GM03348 (cell line): Measurements from ENCODE around the gene MRPS23.

Experiments used
- DNase-seq: peaks from one replicate; pipeline ENCODE4 v3.0.0; 2012; ENCODE audit warnings: low spot score

The MRPS23 gene

DNA sequence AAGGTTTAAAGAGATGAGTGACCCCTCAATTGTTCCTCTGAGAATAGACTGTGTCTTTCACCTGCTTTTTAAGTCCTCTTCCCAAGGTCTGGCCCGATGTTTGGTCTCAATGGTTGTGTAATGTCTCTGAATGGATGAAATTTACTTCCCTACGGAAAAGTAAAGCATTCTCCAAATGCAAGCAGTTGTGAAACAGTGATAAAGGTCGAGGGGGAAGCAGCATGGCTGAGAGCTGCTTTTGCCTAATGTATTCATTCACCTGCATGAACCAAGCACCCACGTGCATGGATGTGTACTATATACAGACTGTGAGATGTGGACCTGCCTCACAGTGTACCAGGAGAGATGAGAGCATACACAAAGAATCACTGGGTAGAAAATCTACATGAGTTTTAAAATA lies 11.4 kb downstream of the MRPS23 start:
- DNase-seq = no peak

DNA sequence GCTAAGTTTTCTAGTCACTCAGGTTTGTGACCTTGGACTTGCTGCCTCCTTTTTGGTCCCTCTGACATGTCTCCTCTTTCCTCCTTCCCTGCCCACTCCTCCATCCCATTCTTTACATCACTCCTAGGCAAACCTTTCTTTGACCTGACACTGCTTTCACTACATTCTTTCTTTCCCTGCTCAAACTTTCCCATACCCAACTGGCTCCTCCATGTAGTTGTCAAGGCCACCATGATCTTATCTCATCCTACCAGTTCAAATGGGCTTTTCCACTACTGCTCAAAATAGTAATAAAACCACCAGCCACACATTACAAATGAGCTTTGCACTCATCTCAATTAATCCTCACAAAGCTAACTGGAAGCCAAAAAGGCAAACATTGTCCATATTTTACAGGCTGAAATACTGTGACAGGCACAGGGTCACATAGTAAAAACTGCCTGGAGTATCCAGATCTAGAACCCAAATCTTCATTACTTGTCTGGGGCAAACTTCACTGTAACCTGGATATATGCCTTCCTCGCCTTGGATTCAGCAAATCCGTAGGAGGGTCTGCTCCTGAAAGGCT lies 14.4 kb downstream of the MRPS23 start:
- no peak for DNase-seq

DNA sequence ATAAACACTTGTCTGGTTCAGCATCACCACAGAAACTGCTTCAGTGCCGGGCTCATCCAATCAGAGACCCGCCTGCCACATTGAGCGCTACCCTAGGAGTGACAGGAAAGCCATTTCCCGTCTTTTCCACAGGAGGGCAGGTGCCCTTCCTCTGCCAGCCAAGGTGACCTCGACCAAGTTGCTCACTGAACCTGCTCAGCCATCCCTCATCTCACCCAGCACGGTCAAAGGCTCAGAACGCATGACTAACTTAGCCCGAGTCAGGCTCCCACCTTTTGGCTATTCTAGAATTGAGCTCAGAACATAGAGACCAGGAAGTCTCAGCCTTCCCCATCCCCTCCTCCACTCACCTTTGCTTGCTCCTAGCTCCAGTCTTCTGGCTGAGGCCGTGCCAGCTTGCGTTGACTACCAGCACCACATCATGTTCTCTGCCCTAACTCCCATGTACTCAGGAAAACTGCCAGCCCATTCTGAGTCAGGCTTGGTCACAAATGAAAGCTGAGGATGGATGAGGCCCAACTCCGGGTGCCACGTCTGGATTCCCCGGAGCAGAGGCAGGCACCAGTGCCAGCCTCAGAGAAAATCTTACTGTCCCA lies 15.6 kb downstream of the MRPS23 start:
- no peak for DNase-seq

DNA sequence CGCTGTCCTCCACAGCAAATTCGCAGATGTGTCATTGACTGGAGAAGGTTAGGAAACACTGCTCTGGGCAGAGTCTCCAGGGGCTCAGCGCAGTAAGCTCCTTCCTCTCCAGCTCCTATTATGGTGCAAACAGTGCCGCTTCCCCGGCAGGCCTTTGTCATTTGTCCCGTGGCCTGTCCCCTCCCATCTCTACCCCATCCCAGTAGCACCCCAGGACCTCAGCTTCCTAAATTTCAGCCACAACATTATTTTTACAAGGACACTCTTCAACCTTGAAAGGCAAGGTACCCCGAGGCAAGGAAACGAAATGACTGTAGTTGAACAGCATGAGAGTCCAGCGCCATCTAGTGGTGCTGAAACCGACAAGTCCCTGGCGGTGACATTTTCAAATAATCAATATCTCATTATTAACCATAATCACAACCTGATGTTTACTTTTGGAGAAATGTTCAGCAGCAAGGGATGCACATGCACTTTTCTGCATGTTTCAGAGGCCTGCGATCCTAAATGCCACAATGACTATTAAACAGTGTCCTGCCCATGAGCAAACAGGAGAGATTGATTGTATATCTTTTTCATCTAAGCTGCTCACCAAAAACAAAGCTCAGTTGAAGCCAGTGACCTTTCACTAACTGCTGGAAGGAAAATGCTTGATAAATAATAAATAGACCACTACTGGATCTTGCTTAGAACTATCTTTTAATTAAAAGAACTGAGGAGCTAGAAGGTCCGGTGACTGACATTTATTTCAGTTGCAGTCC lies 16.5 kb downstream of the MRPS23 start:
- peak; percentile 82 for DNase-seq

DNA sequence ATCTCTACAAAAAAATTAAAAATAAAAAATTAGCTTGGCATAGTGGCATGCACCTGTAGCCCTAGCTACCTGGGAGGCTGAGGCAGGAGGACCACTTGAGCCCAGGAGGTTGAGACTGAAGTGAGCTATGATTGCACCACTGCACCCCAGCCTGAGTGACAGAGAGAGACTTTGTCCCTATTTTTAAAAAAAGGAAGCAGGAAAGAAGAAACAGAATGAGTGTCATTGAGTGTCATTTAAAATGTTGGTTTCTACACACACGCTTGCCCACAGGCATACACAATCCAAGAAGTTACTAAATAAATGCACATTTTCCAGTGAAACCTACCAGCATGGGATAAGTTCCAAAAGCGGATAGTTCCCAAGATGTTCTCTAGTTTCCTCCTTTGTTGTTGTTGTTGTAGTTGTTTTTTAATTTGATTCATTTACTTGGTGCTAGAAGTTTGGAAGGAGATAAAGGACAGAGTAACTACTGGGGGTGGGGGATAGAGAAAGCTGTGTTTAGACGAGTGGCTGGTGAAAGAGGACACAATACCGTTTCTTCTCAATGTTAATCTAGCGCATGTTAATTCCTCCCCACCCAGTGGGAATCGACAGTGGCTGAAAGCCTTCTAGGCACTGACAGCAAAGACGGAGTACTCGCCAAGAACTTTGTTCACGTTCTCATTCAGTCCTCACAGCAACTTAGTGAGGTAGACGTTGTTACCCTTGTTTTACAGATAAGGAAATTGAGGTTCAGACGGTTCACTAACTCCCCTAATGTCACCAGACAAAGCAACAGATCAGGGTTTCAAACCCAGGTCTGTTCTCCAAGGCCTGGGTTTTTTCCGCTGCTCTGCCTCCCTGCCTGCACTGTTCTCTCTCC lies 17.3 kb downstream of the MRPS23 start:
- DNase-seq = peak; percentile 22

DNA sequence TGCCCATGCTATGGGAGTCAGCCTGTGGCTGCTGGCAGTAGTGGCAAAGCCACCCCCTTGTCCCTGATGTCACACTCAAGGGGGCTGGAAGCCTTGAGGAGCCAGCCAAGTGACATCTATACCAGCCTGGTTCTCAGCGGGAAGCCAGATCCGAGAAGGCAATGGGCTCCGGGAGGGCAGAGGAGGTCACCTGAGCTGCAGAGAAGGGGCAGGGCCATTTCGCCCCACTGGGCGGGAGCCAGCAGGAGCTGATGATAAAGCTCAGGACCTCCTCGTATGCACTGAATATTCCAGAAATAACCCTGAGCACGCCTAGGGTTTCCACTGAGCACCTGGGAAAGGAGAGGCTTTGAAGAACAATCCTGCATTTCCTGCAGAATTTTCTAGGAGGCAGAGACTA lies 19.0 kb downstream of the MRPS23 start:
- no peak for DNase-seq

DNA sequence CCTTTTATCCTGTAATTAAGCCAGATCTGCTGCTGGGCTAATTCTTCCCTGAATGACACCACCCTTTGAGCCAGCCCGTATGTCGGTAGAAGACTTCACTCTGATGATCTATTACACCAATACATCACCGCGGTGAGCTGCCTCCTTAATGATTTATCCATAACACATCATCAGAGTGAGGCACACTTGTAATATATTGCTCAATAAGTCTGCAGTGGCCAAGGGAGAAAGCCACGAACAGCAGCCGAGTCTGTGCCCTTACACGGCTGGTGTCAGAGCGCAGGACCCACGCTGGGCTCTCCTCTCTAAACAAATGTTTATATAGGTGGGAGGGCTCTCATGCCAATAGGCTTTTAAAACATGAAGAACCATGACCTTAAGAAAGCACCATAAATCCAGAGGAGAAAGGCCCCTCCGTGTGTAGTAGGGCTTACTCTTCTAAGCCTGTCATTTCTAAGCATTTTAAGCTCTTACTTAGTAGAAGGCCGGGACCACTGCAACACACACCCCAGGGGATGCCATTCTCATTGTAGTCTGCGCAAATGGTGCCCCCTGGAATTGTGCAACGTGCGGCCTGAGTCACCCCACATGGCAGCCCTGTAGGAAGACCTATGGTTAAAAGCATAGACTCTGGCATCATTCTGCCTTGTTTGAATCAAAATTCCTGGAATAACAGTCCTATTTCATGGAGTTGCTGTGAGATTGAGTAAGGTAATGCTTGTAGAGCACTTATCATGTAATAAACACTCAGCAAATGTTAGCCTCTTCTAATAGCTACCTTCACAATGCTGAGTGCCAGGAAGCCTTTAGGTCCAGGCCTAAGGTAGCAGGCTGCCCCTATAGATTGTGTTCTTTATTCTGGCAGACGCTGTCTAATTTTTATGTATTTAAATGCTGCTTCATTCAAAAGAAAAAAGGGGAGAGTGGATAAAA lies 26.1 kb downstream of the MRPS23 start:
- DNase-seq = peak; percentile 21

DNA sequence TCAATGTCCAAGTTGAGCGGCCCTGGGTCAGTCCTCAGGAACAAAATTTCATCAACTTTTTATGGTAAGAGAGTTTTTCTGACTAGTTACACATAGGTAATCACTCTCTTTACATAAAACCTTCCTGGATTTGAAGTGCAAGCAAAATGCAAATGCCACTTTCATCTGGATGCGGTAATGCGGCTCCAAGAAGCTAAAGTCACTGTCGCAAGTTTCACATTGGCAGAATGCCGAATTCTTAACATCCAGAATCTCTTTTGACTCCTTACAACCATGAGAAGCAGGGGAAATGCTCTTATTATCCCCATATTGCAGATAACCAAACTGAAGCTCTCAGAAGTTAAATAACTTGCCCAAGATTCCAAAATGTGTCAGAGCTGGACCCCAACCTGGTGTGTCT lies 30.0 kb downstream of the MRPS23 start:
- no peak for DNase-seq

DNA sequence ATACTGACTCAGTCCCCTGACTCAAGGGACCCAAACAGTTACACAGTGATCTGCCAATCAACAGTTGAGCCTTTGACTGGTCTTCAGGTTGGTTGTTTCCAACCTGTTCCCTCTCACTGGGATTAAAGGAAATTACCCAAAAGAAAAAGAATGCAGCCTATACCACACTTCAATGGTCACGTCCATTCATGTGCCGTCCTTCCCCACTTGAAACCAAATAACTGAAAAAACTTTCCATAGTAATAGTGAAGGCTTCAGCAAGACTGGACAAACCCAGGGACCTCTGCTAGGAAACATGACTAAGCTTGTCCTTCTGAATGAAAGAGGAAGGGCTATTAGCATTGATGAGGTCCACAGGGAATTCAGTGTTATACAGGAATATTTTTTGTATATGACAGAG lies 30.6 kb downstream of the MRPS23 start:
- no peak for DNase-seq

DNA sequence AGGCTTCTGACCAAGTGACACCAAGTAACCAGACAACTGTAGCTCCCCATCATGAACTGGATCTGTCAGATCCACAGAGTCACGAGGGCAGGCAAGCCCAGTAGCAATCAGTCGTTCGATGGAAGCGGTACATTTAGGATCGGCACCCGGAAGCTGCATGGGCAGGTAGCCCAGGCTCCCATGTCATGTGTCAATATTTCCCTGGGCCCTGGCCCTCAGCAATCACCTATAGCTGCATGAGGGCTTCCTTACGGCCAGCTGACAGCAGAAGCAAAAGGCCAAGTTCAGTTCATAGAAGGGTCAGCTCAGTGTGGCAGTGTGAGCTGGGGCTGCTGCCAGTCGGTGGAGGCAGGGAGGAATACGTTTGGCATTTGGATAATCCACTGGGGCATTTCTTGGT lies 31.8 kb downstream of the MRPS23 start:
- no peak for DNase-seq

DNA sequence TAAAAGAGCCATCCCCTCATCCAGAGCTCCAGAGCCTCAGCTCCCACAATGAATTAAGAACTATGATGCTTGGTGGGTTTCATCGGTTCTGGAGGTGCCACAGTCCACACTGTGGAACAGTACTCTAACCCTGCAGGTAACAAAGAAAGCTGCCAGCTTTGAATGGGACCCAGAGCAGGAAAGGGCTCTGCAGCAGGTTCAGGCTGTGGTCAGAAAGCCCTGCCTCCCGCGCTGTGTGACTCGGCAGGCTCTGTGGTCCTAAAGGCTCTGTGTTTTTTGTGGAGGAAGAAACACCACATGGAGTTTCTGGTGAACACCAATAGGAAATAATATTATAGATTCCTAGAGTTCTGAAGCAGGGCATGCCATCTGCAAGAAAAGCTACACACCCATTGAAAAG lies 32.5 kb downstream of the MRPS23 start:
- no peak for DNase-seq

DNA sequence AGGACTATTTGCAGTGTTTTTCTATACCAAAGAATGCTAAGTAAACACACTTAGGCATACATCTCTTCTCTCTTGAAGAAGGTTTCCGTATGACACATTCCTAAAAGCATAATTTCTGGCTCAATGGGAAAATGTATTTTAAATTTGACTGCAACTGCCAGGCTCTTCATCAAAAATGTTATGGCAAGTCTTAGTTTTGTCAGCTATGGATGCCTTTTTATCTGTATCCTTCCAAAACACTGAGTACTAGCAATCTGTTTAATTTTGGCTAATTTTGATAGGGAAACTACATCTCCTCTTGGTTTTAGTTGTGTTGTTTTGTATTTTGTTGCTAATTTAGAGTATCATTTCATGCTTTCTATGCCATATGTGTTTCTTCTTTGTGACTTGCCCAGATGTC lies 35.4 kb downstream of the MRPS23 start:
- DNase-seq = no peak

DNA sequence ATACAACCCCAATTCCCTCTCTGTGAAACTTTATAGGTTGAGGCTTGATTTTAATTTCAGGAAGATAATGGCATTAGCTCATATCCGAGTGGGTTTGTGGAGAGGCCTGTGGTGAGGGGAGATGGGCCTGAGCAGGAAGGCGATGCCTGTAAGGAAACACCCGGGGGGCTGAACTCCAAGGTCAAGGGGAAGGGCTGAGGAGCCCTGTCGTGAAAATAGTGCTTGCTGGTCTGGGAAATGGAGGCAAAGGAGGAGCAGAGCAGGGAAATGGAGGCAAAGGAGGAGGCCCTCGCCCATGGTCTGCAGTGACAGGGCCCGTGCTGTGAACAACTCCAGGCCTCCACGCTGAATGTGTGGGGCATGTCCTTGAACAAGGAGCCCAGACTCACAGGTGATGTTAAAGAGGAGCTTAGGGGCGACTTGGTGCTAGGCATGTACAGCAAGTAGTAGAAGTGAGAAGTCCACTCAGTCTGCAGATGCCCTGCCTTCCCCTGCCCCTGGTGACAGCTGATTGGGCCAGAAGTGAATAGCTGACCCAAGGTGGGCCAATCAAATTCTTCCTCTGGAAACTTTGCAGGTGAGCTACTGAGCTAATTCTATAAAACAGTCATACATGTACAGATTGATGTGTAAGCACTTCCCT lies 38.1 kb downstream of the MRPS23 start:
- no peak for DNase-seq

DNA sequence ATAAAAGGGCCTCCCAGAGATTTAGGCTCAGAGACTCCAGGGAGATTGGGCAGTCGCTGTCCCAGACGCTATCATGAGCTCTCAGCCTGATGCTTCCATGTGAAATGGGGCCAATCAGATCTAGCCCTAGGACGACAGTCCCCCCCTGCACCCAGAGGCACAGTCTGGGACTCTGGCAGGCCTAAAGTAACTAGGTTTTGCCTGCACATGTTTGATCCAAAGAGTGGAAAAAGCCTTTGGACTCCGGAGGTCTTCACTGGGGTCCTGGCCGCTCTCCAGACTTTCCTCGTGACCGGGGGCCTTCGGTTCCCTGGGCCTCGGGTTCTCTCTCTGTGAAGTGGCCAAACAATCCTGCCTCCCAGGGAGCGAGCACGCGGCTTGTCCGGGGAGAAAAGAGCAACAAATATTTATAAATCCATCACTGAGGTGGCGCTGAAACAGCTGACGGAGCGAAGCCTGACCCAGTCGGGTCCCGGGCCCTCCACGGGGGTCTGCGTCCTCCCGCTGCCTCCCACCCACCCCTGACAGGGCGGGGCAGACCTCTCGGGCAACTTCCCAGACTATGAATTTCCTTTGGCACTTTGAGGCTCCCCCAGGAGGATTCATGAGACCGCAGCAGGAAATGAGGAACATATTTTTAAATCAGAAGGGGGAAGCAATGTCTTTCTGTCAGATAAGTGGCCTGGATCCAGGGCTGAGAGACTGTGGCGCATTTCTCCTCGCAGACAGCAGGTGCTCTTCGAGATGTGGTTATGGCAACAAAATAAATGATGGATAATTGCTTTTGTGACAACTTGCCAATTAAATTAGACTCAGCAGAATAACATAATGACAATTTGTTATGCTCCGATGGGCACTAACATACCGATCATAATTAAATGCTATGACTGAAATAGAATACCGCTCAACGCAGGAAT lies 38.9 kb downstream of the MRPS23 start:
- peak; percentile 66 for DNase-seq

DNA sequence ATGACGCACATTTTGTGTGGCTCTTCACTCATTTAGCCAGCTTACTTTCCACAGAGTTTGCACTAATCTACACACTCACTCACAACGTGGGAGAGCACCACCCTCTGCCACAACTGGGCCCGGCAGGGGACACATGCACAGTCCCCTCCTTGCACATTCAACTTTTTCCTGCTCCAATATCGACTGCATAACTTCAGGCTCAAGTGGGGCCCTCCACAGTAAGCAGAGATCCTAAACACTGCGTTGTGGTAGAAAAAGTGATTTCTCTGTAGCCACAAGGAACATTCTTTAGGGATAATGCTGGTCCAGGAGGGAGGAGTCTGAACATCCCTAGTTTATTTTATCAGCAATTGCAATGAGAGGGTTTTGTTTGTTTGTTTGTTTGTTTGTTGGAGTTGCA lies 40.0 kb downstream of the MRPS23 start:
- DNase-seq = no peak

DNA sequence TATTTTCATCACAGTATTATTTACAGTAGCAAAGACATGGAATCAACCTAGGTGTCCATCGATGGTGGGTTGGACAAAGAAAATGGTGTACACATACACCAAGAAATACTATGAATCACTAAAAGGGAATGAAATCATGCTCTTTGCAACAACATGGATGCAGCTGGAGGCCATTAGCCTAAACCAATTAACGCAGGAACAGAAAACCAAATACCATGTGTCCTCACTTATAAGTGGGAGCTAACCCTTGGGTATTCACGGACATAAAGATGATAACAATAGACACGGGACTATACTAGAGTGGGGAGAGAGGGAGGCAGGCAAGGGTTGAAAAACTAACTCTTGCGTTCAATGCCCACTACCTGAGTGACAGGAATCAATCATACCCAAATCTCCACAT lies 41.0 kb downstream of the MRPS23 start:
- no peak for DNase-seq

DNA sequence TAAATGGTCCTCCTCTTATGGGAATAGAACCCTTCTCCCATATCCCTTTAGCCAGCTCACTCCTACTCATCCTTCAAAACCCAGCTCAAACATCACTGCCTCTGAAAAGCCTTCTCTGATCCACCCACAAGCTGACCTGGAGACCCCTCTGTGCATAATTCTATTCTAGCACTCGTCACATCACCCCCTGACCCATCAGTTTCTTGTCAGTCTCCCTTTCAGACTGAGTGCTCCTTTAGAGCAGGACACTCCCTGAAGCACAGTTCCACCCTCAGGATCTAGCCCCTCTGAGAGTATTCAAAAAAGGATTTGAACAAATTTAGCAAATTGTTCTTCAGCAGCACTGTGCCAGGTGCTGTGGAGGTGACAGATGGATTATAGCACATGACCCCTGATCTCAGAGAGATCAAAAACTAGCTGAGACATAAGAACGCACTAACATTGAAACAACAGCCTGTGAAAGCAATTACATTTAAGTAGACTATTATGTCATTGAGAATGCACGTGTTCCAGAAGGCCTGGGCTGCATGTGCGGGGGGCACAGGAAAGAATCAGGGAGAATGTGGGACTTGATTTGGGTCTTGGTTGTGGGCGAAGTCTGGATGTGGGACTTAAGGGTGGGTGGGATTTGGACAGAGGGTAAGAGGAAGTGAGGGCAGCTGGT lies 43.5 kb downstream of the MRPS23 start:
- DNase-seq = no peak

DNA sequence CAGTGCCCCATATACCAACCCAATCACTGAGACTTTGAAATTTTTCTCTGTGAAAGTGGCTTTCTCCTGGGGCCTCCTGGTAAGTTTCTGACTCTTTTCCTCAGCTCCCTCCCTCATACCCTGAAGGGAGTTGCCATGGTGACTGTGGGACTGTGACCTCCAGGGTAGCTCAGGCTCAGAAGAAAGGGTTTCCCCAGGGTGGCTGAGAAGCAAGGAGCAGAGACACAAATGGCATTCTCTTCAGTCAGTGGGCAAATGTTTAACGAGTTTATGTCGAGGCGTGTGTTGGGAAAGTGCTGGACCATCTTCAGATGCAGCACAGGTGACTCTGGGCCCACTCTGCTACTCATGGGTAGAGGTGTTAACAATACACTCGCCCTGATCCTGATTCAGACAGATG lies 46.8 kb downstream of the MRPS23 start:
- no peak for DNase-seq

DNA sequence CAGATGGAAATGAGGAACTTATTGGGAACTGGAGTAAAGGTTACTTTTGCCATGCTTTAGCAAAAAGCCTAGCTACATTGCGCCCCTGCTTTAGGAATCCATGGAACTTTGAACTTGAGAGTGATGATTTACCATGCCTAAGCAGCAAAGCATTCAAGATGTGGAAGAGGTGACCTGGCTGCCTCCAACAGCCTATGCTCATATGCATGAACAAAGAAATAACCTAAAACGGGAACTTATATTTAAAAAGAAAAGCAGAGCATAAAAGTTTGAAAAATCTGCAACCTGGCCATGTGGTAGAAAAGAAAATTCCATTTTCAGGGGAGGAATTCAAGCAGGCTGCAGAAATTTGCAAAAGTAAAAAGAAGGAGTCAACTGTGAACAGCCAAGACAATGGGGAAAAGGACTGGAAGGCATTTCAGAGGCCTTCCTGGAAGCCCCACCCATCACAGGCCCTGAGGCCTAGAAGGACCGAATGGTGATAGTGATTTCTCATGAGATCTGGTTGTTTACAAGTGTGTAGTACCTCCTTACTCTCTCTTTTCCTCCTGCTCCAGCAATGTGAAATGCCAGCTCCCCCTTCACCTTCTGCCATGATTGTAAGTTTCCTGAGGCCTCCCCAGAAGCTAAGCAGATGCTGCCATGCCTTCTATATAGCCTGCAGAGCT lies 48.7 kb downstream of the MRPS23 start:
- DNase-seq = no peak
